LNCaP clone FGC (cell line): ENCODE results near the gene SOCS4.

Source experiments
- DNase-seq: peaks from one replicate; pipeline ENCODE4 v3.0.0-alpha.2; 2011; ENCODE audit warnings: low read depth
- H3K4me3 ChIP-seq: 2 replicates; pipeline ENCODE4 v1.5.1; 2011; ENCODE audit warnings: mild to moderate bottlenecking, low read depth, low read length, control low read depth
- CTCF ChIP-seq: IDR thresholded peaks from 2 replicates; pipeline ENCODE4 v1.5.1; 2012; ENCODE audit warnings: mild to moderate bottlenecking; ENCODE audit not compliant: control insufficient read depth, insufficient read depth; ENCODE audit errors: extremely low read depth

The SOCS4 gene

GRCh38 chr14:55097881-55098560 lies 71.0 kb downstream of the SOCS4 start:
- TF ChIP-seq CTCF, result no peak
- no peak overlapping the region for H3K4me3 ChIP-seq
- no peak for DNase-seq

GRCh38 chr14:55098561-55098898 lies 71.5 kb downstream of the SOCS4 start:
- no peak for TF ChIP-seq CTCF
- no peak for DNase-seq
- no peak overlapping the region for H3K4me3 ChIP-seq
